Left renal cortex interstitium (tissue), 4 donors: ENCODE data around the gene RAB5IF. TPM values are rescaled to one million over a fixed set of nuclear protein-coding genes. Genes with fewer than 3 reads are reported as not detected.

Experiments used
- DNase-seq, 4 donors: peaks; one replicate each; pipeline ENCODE4 v3.0.0-alpha.2; 2013; ENCODE audit warnings: low read depth in 4 of 4, low spot score in 2 of 4, missing footprints in 1 of 4
- polyA plus RNA-seq, 4 donors: library from polyadenylated mRNA; unstranded; fragments of 120-200 nt; gene quantifications; one replicate each; pipeline ENCODE4 v1.2.1, GENCODE V29; 2013; ENCODE audit not compliant: insufficient read length in 4 of 4

RAB5IF gene
- polyA plus RNA-seq, 4 donors, result 56.5 to 77.5 (median 71.0) TPM

- DNase-seq, result no peak
Measured at GRCh38 chr20:36658300-36658699, 52.7 kb downstream of the RAB5IF start.

Other genes starting within 250 kb of the RAB5IF start
- gene MYL9, start 64.3 kb upstream of the RAB5IF start, polyA plus RNA-seq, result 100 to 1,000 TPM; 216 to 331 (median 230) TPM
- 10 to 100 TPM; 55.1 to 66.1 (median 59.5) TPM for gene TGIF2, start 32.2 kb upstream of the RAB5IF start, polyA plus RNA-seq
- gene SLA2, start 40.4 kb downstream of the RAB5IF start, polyA plus RNA-seq, result under 1 TPM; 0.33 to 0.47 (median 0.40) TPM
- 10 to 100 TPM; 30.1 to 34.5 (median 32.8) TPM for gene NDRG3, start 140.3 kb downstream of the RAB5IF start, polyA plus RNA-seq
- gene DSN1, start 168.0 kb downstream of the RAB5IF start, polyA plus RNA-seq, result 10 to 100 TPM; 16.6 to 22.4 (median 18.1) TPM